Measurements from ENCODE around the gene FNBP1.
A peak's percentile ranks its signal among the peaks of the same experiment; 100 is the strongest.

FNBP1 gene

GRCh38 chr9:130042885-130043653 is at the start of gene FNBP1:
TSS of gene FNBP1 (minus strand) at chr9:130043189. CDS start at chr9:130042975, 214 bp downstream.
- peak; percentile 69 for DNase-seq (ENCODE audit: low read depth, low spot score)
- H3K27me3 ChIP-seq (ENCODE audit: insufficient read depth, insufficient read length) = peaks cover 6% of the 10 kb centered on the region
- no peaks in the 10 kb centered on the region for H3K9me3 ChIP-seq (ENCODE audit: insufficient read depth, low read length)
- H3K4me1 ChIP-seq (ENCODE audit: insufficient read depth, insufficient read length) = peaks cover 3% of the 10 kb centered on the region
- peak within 1 kb of the TSS; percentile 86 for H3K4me3 ChIP-seq (ENCODE audit: insufficient read length, low read depth)
- peaks cover 4% of the 10 kb centered on the region for H3K36me3 ChIP-seq (ENCODE audit: insufficient read depth, insufficient read length, low read length)
- H3K9ac ChIP-seq (ENCODE audit: insufficient read length, low read depth) = peak within 1 kb of the TSS; percentile 97
- TF ChIP-seq ZNF274 (IDR thresholded peaks at IDR 0.05; ENCODE audit: low read depth, low read length) = no peak
- no peak for TF ChIP-seq YY1 (IDR thresholded peaks at IDR 0.05; ENCODE audit: insufficient read depth, insufficient read length)
- no peak for TF ChIP-seq SUZ12 (IDR thresholded peaks at IDR 0.05; ENCODE audit: extremely low read depth, insufficient read depth, insufficient read length)

DNA sequence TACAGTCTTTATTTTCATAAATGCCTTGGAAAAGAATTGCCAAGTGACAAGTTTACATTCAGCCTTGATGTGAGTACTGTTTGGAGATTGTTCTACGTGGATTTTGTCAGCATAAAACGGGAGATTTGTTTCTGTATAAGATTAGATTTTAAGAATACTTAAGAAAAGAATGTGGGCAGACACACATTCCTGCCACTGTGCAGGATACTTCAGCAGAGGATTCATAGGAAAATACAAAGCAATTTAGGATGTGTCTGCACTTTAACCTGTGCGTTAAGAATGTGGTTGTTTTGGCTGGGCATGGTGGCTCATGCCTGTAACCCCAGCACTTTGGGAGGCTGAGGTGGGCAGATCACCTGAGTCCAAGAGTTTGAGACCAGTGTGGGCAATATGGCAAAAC is 47.9 kb upstream of the FNBP1 start:
- no peak for DNase-seq (ENCODE audit: low read depth, low spot score)
- Histone ChIP-seq H3K27me3 (ENCODE audit: insufficient read depth, insufficient read length) (no peaks in the 10 kb centered on the region), H3K9ac (ENCODE audit: insufficient read length, low read depth) (no peak overlapping the region), H3K36me3 (ENCODE audit: insufficient read depth, insufficient read length, low read length) (peaks cover 55% of the 10 kb centered on the region), H3K9me3 (ENCODE audit: insufficient read depth, low read length) (no peaks in the 10 kb centered on the region), H3K4me3 (ENCODE audit: insufficient read length, low read depth) (no peak overlapping the region), H3K4me1 (ENCODE audit: insufficient read depth, insufficient read length) (no peaks in the 10 kb centered on the region)
- no peak for TF ChIP-seq SUZ12 (IDR thresholded peaks at IDR 0.05; ENCODE audit: extremely low read depth, insufficient read depth, insufficient read length)
- no peak for TF ChIP-seq YY1 (IDR thresholded peaks at IDR 0.05; ENCODE audit: insufficient read depth, insufficient read length)
- TF ChIP-seq ZNF274 (IDR thresholded peaks at IDR 0.05; ENCODE audit: low read depth, low read length) = no peak

DNA sequence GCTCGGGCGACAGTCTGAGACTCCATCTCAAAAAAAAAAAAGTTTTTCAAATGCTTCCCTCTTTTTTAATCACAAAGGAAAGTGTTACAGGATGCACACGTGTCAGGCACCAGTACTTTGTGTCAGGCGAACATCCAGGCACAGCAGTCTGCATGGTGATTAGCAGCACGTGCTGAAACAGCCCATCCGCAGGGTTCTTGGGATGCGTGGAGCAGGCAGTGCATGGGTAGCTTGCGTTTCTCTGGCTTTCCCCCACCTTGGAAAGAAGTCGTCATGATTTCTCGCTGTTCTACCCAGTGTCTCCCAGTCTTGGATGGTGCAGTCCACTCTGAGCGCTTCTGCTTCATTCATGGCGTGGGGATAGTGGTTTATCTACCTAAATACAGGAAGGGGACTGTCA is 46.2 kb upstream of the FNBP1 start:
- H3K9ac ChIP-seq (ENCODE audit: insufficient read length, low read depth) = no peak overlapping the region
- DNase-seq (ENCODE audit: low read depth, low spot score) = no peak
- no peaks in the 10 kb centered on the region for H3K9me3 ChIP-seq (ENCODE audit: insufficient read depth, low read length)
- H3K36me3 ChIP-seq (ENCODE audit: insufficient read depth, insufficient read length, low read length) = peaks cover 54% of the 10 kb centered on the region
- TF ChIP-seq YY1 (IDR thresholded peaks at IDR 0.05; ENCODE audit: insufficient read depth, insufficient read length) = no peak
- H3K4me3 ChIP-seq (ENCODE audit: insufficient read length, low read depth) = no peak overlapping the region
- H3K27me3 ChIP-seq (ENCODE audit: insufficient read depth, insufficient read length) = no peaks in the 10 kb centered on the region
- H3K4me1 ChIP-seq (ENCODE audit: insufficient read depth, insufficient read length) = no peaks in the 10 kb centered on the region

DNA sequence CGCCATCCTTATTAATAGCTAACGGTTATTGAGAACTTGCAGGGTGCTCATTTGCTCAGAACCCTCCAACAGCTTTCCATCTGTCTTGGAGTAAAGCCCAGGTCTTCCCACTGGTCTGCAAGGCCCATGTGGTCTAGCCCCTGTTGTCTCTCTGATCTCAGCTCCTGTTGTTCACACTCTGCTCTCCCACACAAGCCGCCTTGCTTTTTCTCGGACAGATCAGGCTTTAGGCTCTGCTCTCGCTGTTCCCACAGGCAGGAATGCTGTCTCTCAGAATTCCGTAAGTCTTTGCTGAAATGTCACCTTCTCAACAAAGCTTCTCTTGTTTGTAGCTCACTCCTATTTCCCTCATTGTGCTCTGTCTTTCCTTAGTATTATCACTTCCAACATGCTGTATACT is 45.1 kb upstream of the FNBP1 start:
- H3K9ac ChIP-seq (ENCODE audit: insufficient read length, low read depth) = no peak overlapping the region
- H3K36me3 ChIP-seq (ENCODE audit: insufficient read depth, insufficient read length, low read length) = peaks cover 58% of the 10 kb centered on the region
- H3K4me3 ChIP-seq (ENCODE audit: insufficient read length, low read depth) = no peak overlapping the region
- H3K9me3 ChIP-seq (ENCODE audit: insufficient read depth, low read length) = no peaks in the 10 kb centered on the region
- no peak for DNase-seq (ENCODE audit: low read depth, low spot score)
- H3K27me3 ChIP-seq (ENCODE audit: insufficient read depth, insufficient read length) = no peaks in the 10 kb centered on the region
- TF ChIP-seq ZNF274 (IDR thresholded peaks at IDR 0.05; ENCODE audit: low read depth, low read length) (no peak), SUZ12 (IDR thresholded peaks at IDR 0.05; ENCODE audit: extremely low read depth, insufficient read depth, insufficient read length) (no peak), YY1 (IDR thresholded peaks at IDR 0.05; ENCODE audit: insufficient read depth, insufficient read length) (no peak)
- H3K4me1 ChIP-seq (ENCODE audit: insufficient read depth, insufficient read length) = no peaks in the 10 kb centered on the region

DNA sequence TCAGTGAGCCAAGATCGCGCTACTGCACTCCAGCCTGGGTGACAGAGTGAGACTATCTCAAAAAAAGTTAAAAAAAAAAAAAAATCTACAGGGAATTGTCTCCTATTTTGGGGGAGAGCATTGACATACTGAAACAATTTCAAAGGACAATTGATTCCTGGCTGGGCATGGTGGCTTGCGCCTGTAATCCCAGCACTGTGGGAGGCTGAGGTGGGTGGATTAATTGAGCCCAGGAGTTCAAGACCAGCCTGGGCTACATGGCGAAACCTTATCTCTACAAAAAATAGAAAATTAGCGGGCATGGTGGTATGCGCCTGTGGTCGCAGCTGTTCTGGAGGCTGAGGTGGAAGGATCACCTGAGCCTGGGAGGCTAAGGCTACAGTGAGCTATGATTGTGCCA is 41.3 kb upstream of the FNBP1 start:
- Histone ChIP-seq H3K9me3 (ENCODE audit: insufficient read depth, low read length) (no peaks in the 10 kb centered on the region), H3K27me3 (ENCODE audit: insufficient read depth, insufficient read length) (no peaks in the 10 kb centered on the region), H3K4me1 (ENCODE audit: insufficient read depth, insufficient read length) (no peaks in the 10 kb centered on the region), H3K36me3 (ENCODE audit: insufficient read depth, insufficient read length, low read length) (peaks cover 56% of the 10 kb centered on the region), H3K4me3 (ENCODE audit: insufficient read length, low read depth) (no peak overlapping the region), H3K9ac (ENCODE audit: insufficient read length, low read depth) (no peak overlapping the region)
- TF ChIP-seq SUZ12 (IDR thresholded peaks at IDR 0.05; ENCODE audit: extremely low read depth, insufficient read depth, insufficient read length) (no peak), YY1 (IDR thresholded peaks at IDR 0.05; ENCODE audit: insufficient read depth, insufficient read length) (no peak), ZNF274 (IDR thresholded peaks at IDR 0.05; ENCODE audit: low read depth, low read length) (no peak)
- DNase-seq (ENCODE audit: low read depth, low spot score) = no peak

- no peak for DNase-seq (ENCODE audit: low read depth, low spot score)
Measured at GRCh38 chr9:130078547-130078946, 35.6 kb upstream of the FNBP1 start.

GRCh38 chr9:130073373-130073772 is 30.4 kb upstream of the FNBP1 start:
- no peak overlapping the region for H3K4me3 ChIP-seq (ENCODE audit: insufficient read length, low read depth)
- DNase-seq (ENCODE audit: low read depth, low spot score) = no peak
- H3K9me3 ChIP-seq (ENCODE audit: insufficient read depth, low read length) = no peaks in the 10 kb centered on the region
- no peak overlapping the region for H3K9ac ChIP-seq (ENCODE audit: insufficient read length, low read depth)
- H3K36me3 ChIP-seq (ENCODE audit: insufficient read depth, insufficient read length, low read length) = peaks cover 26% of the 10 kb centered on the region
- TF ChIP-seq SUZ12 (IDR thresholded peaks at IDR 0.05; ENCODE audit: extremely low read depth, insufficient read depth, insufficient read length) (no peak), ZNF274 (IDR thresholded peaks at IDR 0.05; ENCODE audit: low read depth, low read length) (no peak), YY1 (IDR thresholded peaks at IDR 0.05; ENCODE audit: insufficient read depth, insufficient read length) (no peak)
- peaks cover 2% of the 10 kb centered on the region for H3K4me1 ChIP-seq (ENCODE audit: insufficient read depth, insufficient read length)
- H3K27me3 ChIP-seq (ENCODE audit: insufficient read depth, insufficient read length) = no peaks in the 10 kb centered on the region

More at GRCh38 chr9:130078547-130078946, 35.6 kb upstream of the FNBP1 start:
- H3K4me3 ChIP-seq (ENCODE audit: insufficient read length, low read depth) = no peak overlapping the region
- no peak overlapping the region for H3K9ac ChIP-seq (ENCODE audit: insufficient read length, low read depth)
- no peaks in the 10 kb centered on the region for H3K9me3 ChIP-seq (ENCODE audit: insufficient read depth, low read length)
- TF ChIP-seq ZNF274 (IDR thresholded peaks at IDR 0.05; ENCODE audit: low read depth, low read length) (no peak), SUZ12 (IDR thresholded peaks at IDR 0.05; ENCODE audit: extremely low read depth, insufficient read depth, insufficient read length) (no peak), YY1 (IDR thresholded peaks at IDR 0.05; ENCODE audit: insufficient read depth, insufficient read length) (no peak)
- peaks cover 60% of the 10 kb centered on the region for H3K36me3 ChIP-seq (ENCODE audit: insufficient read depth, insufficient read length, low read length)
- H3K4me1 ChIP-seq (ENCODE audit: insufficient read depth, insufficient read length) = no peaks in the 10 kb centered on the region
- H3K27me3 ChIP-seq (ENCODE audit: insufficient read depth, insufficient read length) = no peaks in the 10 kb centered on the region
